HCT116 (cell line): Measurements from ENCODE around the gene HSF2BP.

ENCODE experiments used
- CTCF ChIP-seq, 3 experiments: fragments of 200-600 bp in 1 of 3; sonication (generic) in 1 of 3; IDR thresholded peaks in 2 of 3; conservative IDR thresholded peaks in 1 of 3; 2 replicates each; pipeline ENCODE4 v1.5.1; 2012 to 2017; ENCODE audit warnings: low read depth in 2 of 3, low read length in 2 of 3, antibody characterized with exemption in 1 of 3, borderline replicate concordance in 1 of 3, control low read depth in 1 of 3, mild to moderate bottlenecking in 1 of 3, mixed read lengths in 1 of 3, mixed run types in 1 of 3, moderate library complexity in 1 of 3; ENCODE audit not compliant: insufficient read depth in 1 of 3
- EZH2 ChIP-seq: fragments of 200-600 bp; sonication (generic); IDR thresholded peaks from 2 replicates; pipeline ENCODE4 v1.6.1; 2017; ENCODE audit warnings: antibody characterized with exemption, mixed run types

- TF ChIP-seq CTCF (IDR thresholded peaks at IDR 0.05 in 2 of 3, conservative IDR thresholded peaks at IDR 0.05 in 1 of 3; ENCODE audit: borderline replicate concordance in 1 of 3, insufficient read depth in 1 of 3, low read depth in 2 of 3, low read length in 2 of 3): no peak
- TF ChIP-seq EZH2: no peak
These were observed 40.3 kb downstream of the HSF2BP start for GRCh38 chr21:43618940-43619339.
